Mucosa of rectum (tissue), 2 donors: ENCODE results near the gene DAB2IP.

Source experiments
- H3K27ac ChIP-seq, 2 donors: one replicate each; pipeline ENCODE4 v1.7.0; 2013; ENCODE audit warnings: inconsistent platforms in 2 of 2, low read depth in 2 of 2, low read length in 2 of 2
- H3K27me3 ChIP-seq, 2 donors: one replicate each; pipeline ENCODE4 v1.7.0; 2013; ENCODE audit warnings: low read length in 2 of 2; ENCODE audit not compliant: control insufficient read depth in 2 of 2, insufficient read depth in 2 of 2
- H3K36me3 ChIP-seq, 2 donors: one replicate each; pipeline ENCODE4 v1.7.0; 2013; ENCODE audit warnings: low read length in 2 of 2; ENCODE audit not compliant: control insufficient read depth in 2 of 2, insufficient read depth in 2 of 2
- H3K4me1 ChIP-seq, 2 donors: one replicate each; pipeline ENCODE4 v1.7.0; 2013; ENCODE audit warnings: low read length in 2 of 2, mild to moderate bottlenecking in 1 of 2; ENCODE audit not compliant: control insufficient read depth in 2 of 2, insufficient read depth in 2 of 2
- H3K4me3 ChIP-seq, 2 donors: one replicate each; pipeline ENCODE4 v1.7.0; 2013; ENCODE audit warnings: low read length in 2 of 2
- H3K9ac ChIP-seq, 2 donors: one replicate each; pipeline ENCODE4 v1.7.0; 2013; ENCODE audit warnings: low read length in 2 of 2, low read depth in 1 of 2, mild to moderate bottlenecking in 1 of 2
- H3K9me3 ChIP-seq, 2 donors: one replicate each; pipeline ENCODE4 v1.7.0; 2013; ENCODE audit warnings: low read length in 2 of 2; ENCODE audit not compliant: control insufficient read depth in 2 of 2
- donor health status: healthy.
- donor health status: Normal muscosa, but diverticular disease.

Gene DAB2IP

DNA sequence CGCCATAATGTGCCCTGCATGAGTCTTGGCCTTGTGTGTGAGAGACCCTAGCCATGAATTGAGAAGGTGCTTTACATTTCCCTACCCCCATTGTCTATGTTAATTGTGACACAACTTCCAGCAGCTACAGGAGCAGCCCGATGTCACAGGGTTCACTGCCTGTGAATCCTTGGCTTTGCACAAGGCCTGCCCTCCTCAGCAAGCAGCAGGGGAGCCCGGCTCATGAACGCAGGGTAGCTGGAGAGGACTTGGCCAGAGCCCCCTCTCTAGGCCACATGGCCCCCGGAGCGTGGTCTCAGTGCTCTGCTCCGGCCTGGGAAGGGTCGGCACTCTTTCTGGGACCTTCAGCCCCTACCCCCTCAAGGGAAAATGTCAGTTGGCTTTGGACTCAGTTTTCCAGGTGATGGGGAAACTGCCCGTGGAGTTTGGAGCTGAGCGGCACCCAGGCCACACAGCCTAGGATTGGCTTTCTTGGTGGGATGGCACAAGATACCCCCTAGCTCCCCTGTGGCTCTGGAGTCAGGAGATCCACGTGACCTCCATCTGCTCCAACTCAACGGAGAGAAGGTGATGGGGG, 160.8 kb downstream of the DAB2IP start:
- no peaks in the 10 kb centered on the region for H3K27me3 ChIP-seq
- H3K9ac ChIP-seq, result no peak overlapping the region
- no peak overlapping the region for H3K4me3 ChIP-seq
- no peaks in the 10 kb centered on the region for H3K36me3 ChIP-seq
- H3K4me1 ChIP-seq, result no peaks in the 10 kb centered on the region
- H3K9me3 ChIP-seq, result no peaks in the 10 kb centered on the region
- H3K27ac ChIP-seq, result no peak overlapping the region

- Histone ChIP-seq H3K9me3 (no peaks in the 10 kb centered on the region), H3K27me3 (no peaks in the 10 kb centered on the region), H3K36me3 (no peaks in the 10 kb centered on the region), H3K9ac (no peak overlapping the region), H3K27ac (no peak overlapping the region), H3K4me3 (no peak overlapping the region), H3K4me1 (no peaks in the 10 kb centered on the region)
These were observed 162.2 kb downstream of the DAB2IP start for GRCh38 chr9:121813519-121814210.

GRCh38 chr9:121814594-121814993, 163.2 kb downstream of the DAB2IP start:
- Histone ChIP-seq H3K9me3 (no peaks in the 10 kb centered on the region), H3K36me3 (no peaks in the 10 kb centered on the region), H3K9ac (no peak overlapping the region), H3K27me3 (no peaks in the 10 kb centered on the region), H3K4me3 (no peak overlapping the region), H3K4me1 (no peaks in the 10 kb centered on the region), H3K27ac (no peak overlapping the region)

- no peaks in the 10 kb centered on the region for H3K4me1 ChIP-seq
- H3K9ac ChIP-seq, result no peak overlapping the region
- no peaks in the 10 kb centered on the region for H3K9me3 ChIP-seq
- H3K36me3 ChIP-seq, result no peaks in the 10 kb centered on the region
- H3K27me3 ChIP-seq, result no peaks in the 10 kb centered on the region
- H3K27ac ChIP-seq, result no peak overlapping the region
- no peak overlapping the region for H3K4me3 ChIP-seq
These were observed 163.7 kb downstream of the DAB2IP start for GRCh38 chr9:121815084-121815483.

DNA sequence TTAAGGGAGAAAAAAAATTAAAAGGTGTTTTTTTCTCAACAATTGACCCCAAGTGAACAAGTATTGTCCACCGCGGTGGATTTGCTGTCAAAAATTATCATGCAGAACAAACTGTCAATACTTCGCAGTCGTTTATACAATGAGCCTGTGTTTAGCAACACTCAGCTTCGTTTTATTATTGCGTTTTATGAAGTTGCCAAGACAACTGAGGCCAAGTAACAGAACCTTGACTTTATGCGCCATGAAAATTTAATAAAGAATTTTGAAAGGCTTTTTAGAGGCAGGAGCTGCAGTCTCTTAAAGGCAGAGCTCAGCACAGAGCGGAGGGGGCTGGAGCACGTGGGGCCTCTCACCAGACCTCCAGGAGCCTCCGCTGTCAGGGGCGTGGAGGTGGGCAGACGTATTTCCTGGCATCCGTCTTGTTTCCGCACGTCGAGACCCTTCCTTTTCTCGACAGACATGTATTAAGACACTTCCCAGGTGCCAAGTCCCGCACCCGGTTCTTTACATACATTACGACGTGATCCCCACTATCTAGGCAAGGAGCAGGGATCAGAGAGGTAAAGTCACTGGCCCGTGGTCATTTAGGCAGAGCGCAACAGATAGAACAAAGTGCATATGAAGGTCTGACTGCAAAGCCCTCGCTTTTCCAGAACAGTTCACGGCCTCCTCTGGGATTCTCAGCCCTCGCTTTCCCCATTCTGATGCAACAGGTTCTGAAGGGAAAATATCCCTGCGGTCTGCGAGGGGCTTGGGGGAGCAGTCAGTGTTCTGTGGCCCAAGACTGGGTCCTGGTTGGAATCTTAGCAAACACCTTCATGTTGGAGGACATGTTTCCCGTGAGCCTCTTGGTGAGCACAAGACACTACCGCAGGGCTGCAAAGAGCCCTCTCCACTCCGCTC, 164.4 kb downstream of the DAB2IP start:
- Histone ChIP-seq H3K27ac (no peak overlapping the region), H3K4me3 (no peak overlapping the region), H3K36me3 (no peaks in the 10 kb centered on the region), H3K4me1 (no peaks in the 10 kb centered on the region), H3K9ac (no peak overlapping the region), H3K9me3 (no peaks in the 10 kb centered on the region), H3K27me3 (no peaks in the 10 kb centered on the region)

- Histone ChIP-seq H3K27me3 (no peaks in the 10 kb centered on the region), H3K9ac (no peak overlapping the region), H3K9me3 (no peaks in the 10 kb centered on the region), H3K4me3 (no peak overlapping the region), H3K4me1 (no peaks in the 10 kb centered on the region), H3K36me3 (no peaks in the 10 kb centered on the region), H3K27ac (no peak overlapping the region)
These were observed 165.0 kb downstream of the DAB2IP start for GRCh38 chr9:121816449-121816817.

GRCh38 chr9:121816845-121817450, 165.5 kb downstream of the DAB2IP start:
- Histone ChIP-seq H3K9ac (no peak overlapping the region), H3K27ac (no peak overlapping the region), H3K36me3 (no peaks in the 10 kb centered on the region), H3K4me1 (no peaks in the 10 kb centered on the region), H3K4me3 (no peak overlapping the region), H3K27me3 (no peaks in the 10 kb centered on the region), H3K9me3 (no peaks in the 10 kb centered on the region)

DNA sequence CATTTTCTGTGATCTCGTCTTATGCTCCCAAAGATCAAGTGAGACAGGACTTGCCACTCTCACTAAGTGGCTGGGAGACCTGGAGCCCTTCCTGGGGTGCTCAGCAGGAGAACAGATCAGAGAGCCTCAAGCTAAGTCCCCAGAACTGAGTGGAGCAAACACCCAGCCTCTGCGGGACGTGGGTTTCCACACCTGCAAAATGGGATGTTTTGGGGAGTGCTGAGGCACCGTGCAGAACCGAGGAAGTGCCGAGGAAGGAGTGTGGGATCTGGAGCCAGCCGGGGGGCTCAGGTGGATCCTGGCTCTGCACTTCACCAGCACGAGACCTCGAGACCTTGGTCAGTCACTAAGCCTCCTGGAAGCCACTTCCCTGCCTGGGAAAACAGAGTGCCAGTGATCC, 166.0 kb downstream of the DAB2IP start:
- no peaks in the 10 kb centered on the region for H3K9me3 ChIP-seq
- H3K27ac ChIP-seq, result no peak overlapping the region
- H3K4me1 ChIP-seq, result no peaks in the 10 kb centered on the region
- no peak overlapping the region for H3K9ac ChIP-seq
- H3K27me3 ChIP-seq, result no peaks in the 10 kb centered on the region
- H3K4me3 ChIP-seq, result no peak overlapping the region
- H3K36me3 ChIP-seq, result no peaks in the 10 kb centered on the region

DNA sequence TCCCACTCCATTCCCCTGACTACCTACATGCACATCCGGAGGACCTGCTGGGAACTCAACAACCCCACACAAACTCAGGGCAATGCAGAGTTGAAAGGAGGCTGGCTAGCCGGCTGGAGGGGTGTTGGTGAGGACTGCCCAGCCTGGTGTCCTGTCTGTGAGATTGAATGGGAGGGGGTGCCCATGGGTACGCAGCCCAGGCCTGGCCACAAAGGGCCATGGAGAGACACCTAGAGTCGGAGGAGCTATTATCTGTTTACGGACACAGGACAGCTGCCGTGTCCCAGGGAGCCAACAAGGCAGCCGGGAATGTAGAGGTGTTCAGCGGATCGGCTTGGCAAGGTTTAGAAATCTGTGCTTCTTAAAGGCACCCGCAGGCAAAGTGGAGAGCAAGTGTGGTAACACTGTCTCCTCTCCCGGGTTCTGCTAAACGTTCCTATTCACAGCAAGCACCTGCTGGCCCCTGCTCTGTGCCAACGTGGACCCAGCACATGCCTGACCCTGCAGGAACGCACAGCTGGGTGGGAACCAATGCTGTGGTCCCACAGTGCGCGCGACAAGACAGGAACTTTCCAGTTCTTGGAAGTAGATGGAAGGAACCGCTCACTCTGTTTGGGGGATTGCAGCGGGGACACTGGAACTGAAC, 166.7 kb downstream of the DAB2IP start:
- Histone ChIP-seq H3K9me3 (no peaks in the 10 kb centered on the region), H3K9ac (no peak overlapping the region), H3K4me3 (no peak overlapping the region), H3K36me3 (no peaks in the 10 kb centered on the region), H3K27ac (no peak overlapping the region), H3K4me1 (no peaks in the 10 kb centered on the region), H3K27me3 (no peaks in the 10 kb centered on the region)
